ENCODE data around the gene TBC1D8. TPM values are rescaled to one million over a fixed set of nuclear protein-coding genes. Genes with fewer than 3 reads are reported as not detected.

TBC1D8 gene
- total RNA-seq, 4 donors from 2014 or later = 77.6 to 511 (median 239) TPM

DNA sequence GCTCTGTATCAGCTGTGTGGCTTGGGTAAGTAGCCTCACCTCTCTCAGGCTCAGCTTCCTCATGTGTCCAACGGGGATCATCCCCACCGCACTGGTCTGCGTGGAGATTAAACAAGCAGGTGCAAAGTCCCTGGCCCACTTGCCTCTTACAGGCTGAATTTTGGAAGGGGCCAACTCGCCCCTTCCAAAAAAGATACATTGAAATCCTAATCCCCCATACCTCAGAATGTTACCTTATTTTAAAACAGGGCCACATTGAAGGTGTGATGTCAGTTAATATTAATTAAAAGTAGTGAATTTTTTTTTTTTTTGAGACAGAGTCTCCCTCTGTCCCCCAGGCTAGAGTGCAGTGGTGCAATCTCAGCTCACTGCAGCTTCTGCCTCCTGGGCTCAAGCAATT, 34.8 kb downstream of the TBC1D8 start:
- Histone ChIP-seq H3K27me3 (no peaks in the 10 kb centered on the region), H3K36me3 (no peaks in the 10 kb centered on the region), H3K4me1 (peaks cover 0 to 53% (median 5%) of the 10 kb centered on the region in 4 donors), H3K9me3 (no peaks in the 10 kb centered on the region), H3K4me3 (no peak overlapping the region), H3K27ac (no peak overlapping the region)
- DNase-seq = no peak
- TF ChIP-seq, protein P1, sequence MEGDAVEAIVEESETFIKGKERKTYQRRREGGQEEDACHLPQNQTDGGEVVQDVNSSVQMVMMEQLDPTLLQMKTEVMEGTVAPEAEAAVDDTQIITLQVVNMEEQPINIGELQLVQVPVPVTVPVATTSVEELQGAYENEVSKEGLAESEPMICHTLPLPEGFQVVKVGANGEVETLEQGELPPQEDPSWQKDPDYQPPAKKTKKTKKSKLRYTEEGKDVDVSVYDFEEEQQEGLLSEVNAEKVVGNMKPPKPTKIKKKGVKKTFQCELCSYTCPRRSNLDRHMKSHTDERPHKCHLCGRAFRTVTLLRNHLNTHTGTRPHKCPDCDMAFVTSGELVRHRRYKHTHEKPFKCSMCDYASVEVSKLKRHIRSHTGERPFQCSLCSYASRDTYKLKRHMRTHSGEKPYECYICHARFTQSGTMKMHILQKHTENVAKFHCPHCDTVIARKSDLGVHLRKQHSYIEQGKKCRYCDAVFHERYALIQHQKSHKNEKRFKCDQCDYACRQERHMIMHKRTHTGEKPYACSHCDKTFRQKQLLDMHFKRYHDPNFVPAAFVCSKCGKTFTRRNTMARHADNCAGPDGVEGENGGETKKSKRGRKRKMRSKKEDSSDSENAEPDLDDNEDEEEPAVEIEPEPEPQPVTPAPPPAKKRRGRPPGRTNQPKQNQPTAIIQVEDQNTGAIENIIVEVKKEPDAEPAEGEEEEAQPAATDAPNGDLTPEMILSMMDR (IDR thresholded peaks at IDR 0.05) = no peak
- no peak for TF ChIP-seq POLR2A (IDR thresholded peaks at IDR 0.05)

DNA sequence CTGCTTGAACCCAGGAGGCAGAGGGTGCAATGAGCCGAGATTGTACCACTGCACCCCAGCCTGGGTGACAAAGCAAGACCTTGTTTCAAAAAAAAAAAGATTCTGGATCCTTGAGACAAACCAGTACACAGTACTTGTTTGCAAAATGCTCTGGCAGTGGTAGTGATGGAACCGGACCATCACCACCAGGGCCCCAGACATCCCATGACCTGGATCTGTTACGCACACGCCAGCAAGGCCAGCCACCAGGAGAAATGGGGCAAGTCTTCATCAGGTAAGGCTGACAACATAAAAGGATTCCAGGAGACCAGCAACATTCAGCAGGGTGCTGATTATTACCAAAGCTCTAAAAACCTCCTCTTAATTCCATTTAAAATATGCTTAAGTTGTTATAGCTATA, 35.5 kb downstream of the TBC1D8 start:
- Histone ChIP-seq H3K27ac (peak overlapping the region in 1 of 4 donors; percentile 11), H3K4me3 (no peak overlapping the region), H3K9me3 (no peaks in the 10 kb centered on the region), H3K27me3 (no peaks in the 10 kb centered on the region), H3K36me3 (no peaks in the 10 kb centered on the region), H3K4me1 (peaks cover 0 to 46% (median 5%) of the 10 kb centered on the region in 4 donors)
- TF ChIP-seq POLR2A (IDR thresholded peaks at IDR 0.05) = no peak
- TF ChIP-seq, protein P1 (IDR thresholded peaks at IDR 0.05) = no peak
- no peak for DNase-seq

DNA sequence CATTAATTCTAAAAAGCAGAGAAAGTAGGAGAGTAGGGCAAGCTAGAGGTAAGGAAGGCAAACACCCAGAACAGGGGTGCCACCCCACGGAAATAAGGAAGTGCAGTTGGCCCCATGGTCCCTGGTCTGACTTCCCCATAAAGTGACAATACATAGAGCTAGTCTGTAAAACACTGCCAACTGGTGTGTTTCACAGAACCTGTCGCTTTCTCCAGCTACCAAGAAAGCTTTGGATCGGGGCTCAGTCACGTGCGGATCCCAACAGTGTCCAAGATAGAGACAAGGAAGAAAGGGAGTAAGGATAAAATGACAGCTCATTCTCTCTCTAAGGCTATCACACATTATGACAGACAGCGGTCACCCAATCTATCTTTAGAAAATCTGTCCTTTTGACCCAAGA, 36.4 kb downstream of the TBC1D8 start:
- Histone ChIP-seq H3K36me3 (no peaks in the 10 kb centered on the region), H3K27me3 (no peaks in the 10 kb centered on the region), H3K9me3 (no peaks in the 10 kb centered on the region), H3K4me1 (peaks cover 0 to 47% (median 5%) of the 10 kb centered on the region in 4 donors), H3K27ac (peak overlapping the region in 3 of 4 donors; percentile 11 to 43 (median 25)), H3K4me3 (no peak overlapping the region)
- peak in 2 of 3 donors; percentile 52 to 70 for DNase-seq
- TF ChIP-seq, protein P1 (IDR thresholded peaks at IDR 0.05) = no peak
- TF ChIP-seq POLR2A (IDR thresholded peaks at IDR 0.05) = no peak

DNA sequence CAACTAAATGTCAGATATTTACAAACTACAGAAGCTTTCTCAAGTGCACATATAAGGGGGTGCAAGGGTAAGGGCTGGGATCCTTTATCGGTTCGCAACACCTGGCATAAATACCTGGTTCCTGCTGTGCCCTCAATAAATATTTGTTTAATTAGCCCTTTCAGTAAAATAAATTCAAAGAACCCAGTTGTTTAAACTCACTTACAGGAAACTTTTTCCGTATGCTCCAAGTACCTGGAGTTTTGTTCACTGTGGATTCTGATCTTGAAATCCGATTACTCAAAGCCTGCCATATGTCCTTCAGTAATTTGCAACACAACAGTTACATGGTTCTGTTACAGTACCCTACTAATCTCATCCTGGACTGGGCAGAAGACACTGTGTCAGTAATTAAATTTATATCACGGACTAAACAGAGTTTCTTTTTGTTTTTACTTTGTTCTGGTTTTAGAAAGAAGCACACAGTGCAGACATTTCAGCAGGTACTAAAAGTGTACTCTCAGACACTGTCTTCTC, 36.9 kb downstream of the TBC1D8 start:
- H3K4me3 ChIP-seq = no peak overlapping the region
- no peaks in the 10 kb centered on the region for H3K36me3 ChIP-seq
- H3K4me1 ChIP-seq = peaks cover 0 to 47% (median 5%) of the 10 kb centered on the region in 4 donors
- H3K27ac ChIP-seq = peak overlapping the region in 3 of 4 donors; percentile 11 to 43 (median 25)
- DNase-seq = no peak
- H3K27me3 ChIP-seq = no peaks in the 10 kb centered on the region
- H3K9me3 ChIP-seq = no peaks in the 10 kb centered on the region
- no peak for TF ChIP-seq POLR2A (IDR thresholded peaks at IDR 0.05)
- TF ChIP-seq, protein P1 (IDR thresholded peaks at IDR 0.05) = no peak

DNA sequence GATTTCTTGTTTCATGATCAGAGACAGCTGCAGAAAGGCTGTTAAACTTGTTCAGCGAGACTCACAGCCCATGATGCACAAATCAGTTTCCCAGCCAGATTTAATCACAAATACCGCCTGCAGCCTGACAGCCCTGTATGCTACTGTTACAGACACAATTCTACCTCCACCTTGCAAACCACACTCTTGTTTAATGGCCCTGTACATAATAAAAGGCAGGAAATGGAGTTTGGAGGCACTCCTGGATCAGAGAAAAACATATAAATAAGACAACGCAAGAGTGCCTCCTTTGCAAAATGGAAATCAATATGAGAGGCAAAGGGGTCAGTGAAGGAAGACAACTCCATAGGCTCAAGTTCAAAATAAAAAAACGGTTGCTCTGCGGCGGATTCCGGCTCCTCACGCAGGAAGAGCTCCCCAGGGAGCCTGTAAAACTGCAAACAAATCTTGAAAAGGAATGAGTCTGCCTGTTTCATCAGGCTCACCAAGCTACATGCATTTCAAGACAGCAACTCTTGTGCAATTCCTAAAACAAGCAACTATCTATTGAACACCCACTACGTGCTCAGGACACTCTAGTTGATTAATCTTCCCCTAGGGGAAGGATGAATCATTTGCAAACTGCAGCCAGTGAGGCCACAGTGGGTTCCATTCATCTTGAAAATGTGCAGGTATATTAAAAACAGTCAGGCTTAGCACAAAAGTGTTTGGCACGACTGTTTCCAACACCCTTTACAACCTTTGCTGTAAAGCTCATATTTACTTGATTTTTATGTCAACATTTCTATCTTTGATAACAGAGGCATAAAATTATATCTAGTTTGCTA, 37.5 kb downstream of the TBC1D8 start:
- DNase-seq = no peak
- H3K27me3 ChIP-seq = no peaks in the 10 kb centered on the region
- no peak overlapping the region for H3K4me3 ChIP-seq
- no peaks in the 10 kb centered on the region for H3K36me3 ChIP-seq
- H3K27ac ChIP-seq = peak overlapping the region in 2 of 4 donors; percentile 41 to 43
- H3K4me1 ChIP-seq = peaks cover 0 to 49% (median 5%) of the 10 kb centered on the region in 4 donors
- TF ChIP-seq, protein P1 (IDR thresholded peaks at IDR 0.05) = no peak
- no peak for TF ChIP-seq POLR2A (IDR thresholded peaks at IDR 0.05)
- H3K9me3 ChIP-seq = no peaks in the 10 kb centered on the region
